Type B pancreatic cell (in vitro differentiated cells): ENCODE data around the gene ABCB4. TPM values are rescaled to one million over a fixed set of nuclear protein-coding genes. Genes with fewer than 3 reads are reported as not detected.

ENCODE experiments used
- DNase-seq: peaks from one replicate; pipeline ENCODE4 v3.0.0; 2021; ENCODE audit warnings: mixed read lengths; ENCODE audit not compliant: unreplicated experiment; ENCODE audit errors: extremely low spot score
- H3K27ac Mint-ChIP-seq: 2 replicates; pipeline ENCODE4 v1.8.0; 2021; ENCODE audit warnings: mild to moderate bottlenecking, mixed read lengths
- H3K27me3 Mint-ChIP-seq: 2 replicates; pipeline ENCODE4 v1.8.0; 2021; ENCODE audit warnings: mixed read lengths
- H3K36me3 Mint-ChIP-seq: 2 replicates; pipeline ENCODE4 v1.8.0; 2021; ENCODE audit warnings: mixed read lengths
- H3K4me1 Mint-ChIP-seq: one replicate; pipeline ENCODE4 v1.8.0; 2021; ENCODE audit warnings: mixed read lengths; ENCODE audit not compliant: unreplicated experiment
- H3K4me3 Mint-ChIP-seq: 2 replicates; pipeline ENCODE4 v1.8.0; 2021; ENCODE audit warnings: mild to moderate bottlenecking, mixed read lengths
- H3K9me3 Mint-ChIP-seq: 2 replicates; pipeline ENCODE4 v1.8.0; 2021; ENCODE audit warnings: mixed read lengths
- CTCF ChIP-seq: fragments of 200-600 bp; sonication (generic); conservative IDR thresholded peaks from 2 replicates; pipeline ENCODE4 v1.5.0; 2021; ENCODE audit warnings: antibody characterized with exemption, mild to moderate bottlenecking
- total RNA-seq: library from RNA; stranded (reverse); gene quantifications from 2 replicates; pipeline ENCODE4 v1.2.1, GENCODE V29; 2021; ENCODE audit warnings: low replicate concordance

The ABCB4 gene
- total RNA-seq, 1 donor from 2014 or later, result 1.6 TPM

- H3K36me3 Mint-ChIP-seq, result peaks cover 16% of the 10 kb centered on the region
- no peaks in the 10 kb centered on the region for H3K4me1 Mint-ChIP-seq
- no peak for DNase-seq
- no peak overlapping the region for H3K4me3 Mint-ChIP-seq
- no peak for TF ChIP-seq CTCF
- H3K27ac Mint-ChIP-seq, result no peak overlapping the region
- no peaks in the 10 kb centered on the region for H3K27me3 Mint-ChIP-seq
- no peaks in the 10 kb centered on the region for H3K9me3 Mint-ChIP-seq
Measured at GRCh38 chr7:87361320-87361719, 114.2 kb downstream of the ABCB4 start.

- Mint-ChIP-seq H3K27me3 (no peaks in the 10 kb centered on the region), H3K4me3 (no peak overlapping the region), H3K36me3 (peaks cover 28% of the 10 kb centered on the region), H3K27ac (no peak overlapping the region), H3K4me1 (no peaks in the 10 kb centered on the region), H3K9me3 (no peaks in the 10 kb centered on the region)
- DNase-seq, result no peak
- no peak for TF ChIP-seq CTCF
Measured at GRCh38 chr7:87359366-87359765, 116.1 kb downstream of the ABCB4 start.

DNA sequence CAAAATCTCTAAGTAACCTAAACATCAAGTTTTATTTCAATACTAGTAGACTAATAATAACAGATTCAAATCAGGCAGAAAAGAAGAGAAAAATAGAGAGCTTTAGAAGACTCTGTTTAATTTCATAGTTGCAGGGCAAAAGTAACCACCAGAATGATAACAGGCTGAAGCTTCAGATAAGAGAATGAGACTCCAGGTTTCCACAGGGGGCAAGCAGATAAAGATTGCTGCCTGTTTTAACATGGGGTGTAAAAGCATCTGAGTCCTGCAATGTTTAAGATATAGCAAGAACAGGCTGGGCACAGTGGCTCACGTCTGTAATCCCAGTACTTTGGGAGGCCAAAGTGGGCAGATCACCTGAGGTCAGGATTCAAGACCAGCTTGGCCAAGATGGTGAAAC lies 119.0 kb downstream of the ABCB4 start:
- no peaks in the 10 kb centered on the region for H3K4me1 Mint-ChIP-seq
- no peak for TF ChIP-seq CTCF
- H3K4me3 Mint-ChIP-seq, result no peak overlapping the region
- no peaks in the 10 kb centered on the region for H3K27me3 Mint-ChIP-seq
- DNase-seq, result no peak
- H3K36me3 Mint-ChIP-seq, result peaks cover 51% of the 10 kb centered on the region
- H3K9me3 Mint-ChIP-seq, result no peaks in the 10 kb centered on the region
- no peak overlapping the region for H3K27ac Mint-ChIP-seq

GRCh38 chr7:87354749-87355148 lies 120.7 kb downstream of the ABCB4 start:
- no peak overlapping the region for H3K27ac Mint-ChIP-seq
- no peaks in the 10 kb centered on the region for H3K4me1 Mint-ChIP-seq
- H3K4me3 Mint-ChIP-seq, result no peak overlapping the region
- H3K9me3 Mint-ChIP-seq, result peaks cover 6% of the 10 kb centered on the region
- DNase-seq, result no peak
- peaks cover 63% of the 10 kb centered on the region for H3K36me3 Mint-ChIP-seq
- H3K27me3 Mint-ChIP-seq, result no peaks in the 10 kb centered on the region
- no peak for TF ChIP-seq CTCF

Other genes starting within 250 kb of the ABCB4 start
- gene CROT, start 130.0 kb downstream of the ABCB4 start, total RNA-seq, result 19.6 and 21.9 TPM in 2 replicates
- 31.3 and 65.7 TPM in 2 replicates for gene ABCB1, start 125.2 kb upstream of the ABCB4 start, total RNA-seq
- gene RUNDC3B, start 152.7 kb upstream of the ABCB4 start, total RNA-seq, result 1.3 and 1.8 TPM in 2 replicates